Measurements from ENCODE around the gene SLC22A3. TPM values are rescaled to one million over a fixed set of nuclear protein-coding genes. Genes with fewer than 3 reads are reported as not detected.
A peak's percentile ranks its signal among the peaks of the same experiment; 100 is the strongest.
"Not testable (repeated sequence)": the region's sequence is repeated elsewhere in the genome, so short reads cannot be mapped to it uniquely, and the experiment has no call there.

SLC22A3 gene
- total RNA-seq (2022) (0.09 and 0.20 TPM in 2 replicates), Bru-seq, nascent RNA (percentile 17 among the genes with signal in this experiment), BruChase-seq, experiment 1, labeled RNA remaining after a 6-hour chase (percentile 22 among the genes with signal in this experiment), BruChase-seq, experiment 2, labeled RNA remaining after a 2-hour chase (percentile 15 among the genes with signal in this experiment)
- long read RNA-seq, result 0 reads

- ChIA-PET CTCF (no interaction called here), POLR2A (no interaction called here)
- H3K27me3 Mint-ChIP-seq (ENCODE audit: insufficient read depth, unreplicated experiment), result no peaks in the 10 kb centered on the region
- no peak for DNase-seq (ENCODE audit: unreplicated experiment)
- no peaks in the 10 kb centered on the region for H3K36me3 Mint-ChIP-seq (ENCODE audit: insufficient read depth, unreplicated experiment)
- no peak within 1 kb of the TSS for H3K27ac Mint-ChIP-seq (ENCODE audit: low read depth, unreplicated experiment)
- intact Hi-C loops (cut with micrococcal nuclease), result no loop called here
- TF ChIP-seq CTCF (IDR thresholded peaks at IDR 0.05; ENCODE audit: unreplicated experiment), result no peak
- BruUV-seq (replicated peaks), result no TSS peak
- peak within 1 kb of the TSS; percentile 26 for H3K4me3 Mint-ChIP-seq (ENCODE audit: unreplicated experiment)
- H3K9me3 Mint-ChIP-seq (ENCODE audit: unreplicated experiment), result no peaks in the 10 kb centered on the region
- no peaks in the 10 kb centered on the region for H3K4me1 Mint-ChIP-seq (ENCODE audit: insufficient read depth, unreplicated experiment)
Observed at GRCh38 chr6:160348223-160349019, at the start of gene SLC22A3. Gene SLC22A3 (plus strand): TSS chr6:160348378. CDS start chr6:160348420, 42 bp downstream.

- Mint-ChIP-seq H3K27ac (ENCODE audit: low read depth, unreplicated experiment) (peak overlapping the region; percentile 64), H3K36me3 (ENCODE audit: insufficient read depth, unreplicated experiment) (peaks cover 7% of the 10 kb centered on the region), H3K9me3 (ENCODE audit: unreplicated experiment) (peaks cover 7% of the 10 kb centered on the region), H3K4me1 (ENCODE audit: insufficient read depth, unreplicated experiment) (peaks cover 26% of the 10 kb centered on the region), H3K27me3 (ENCODE audit: insufficient read depth, unreplicated experiment) (no peaks in the 10 kb centered on the region), H3K4me3 (ENCODE audit: unreplicated experiment) (peak overlapping the region; percentile 61)
- ChIA-PET CTCF (no interaction called here), POLR2A (interaction anchor here (1.0 kb wide), 1 partner anchor 156 kb away, joined by 3 read pairs; no protein-coding TSS in a partner anchor)
- no peak for DNase-seq (ENCODE audit: unreplicated experiment)
- intact Hi-C loops (cut with micrococcal nuclease), result no loop called here
- TF ChIP-seq CTCF (IDR thresholded peaks at IDR 0.05; ENCODE audit: unreplicated experiment), result no peak
- no TSS peak for BruUV-seq (replicated peaks)
Observed at GRCh38 chr6:160299559-160299958, 48.6 kb upstream of the SLC22A3 start.

- DNase-seq (ENCODE audit: unreplicated experiment), result peak; percentile 88
- Mint-ChIP-seq H3K4me3 (ENCODE audit: unreplicated experiment) (peak overlapping the region; percentile 61), H3K36me3 (ENCODE audit: insufficient read depth, unreplicated experiment) (peaks cover 7% of the 10 kb centered on the region), H3K27ac (ENCODE audit: low read depth, unreplicated experiment) (peak overlapping the region; percentile 64), H3K9me3 (ENCODE audit: unreplicated experiment) (peaks cover 13% of the 10 kb centered on the region), H3K27me3 (ENCODE audit: insufficient read depth, unreplicated experiment) (no peaks in the 10 kb centered on the region), H3K4me1 (ENCODE audit: insufficient read depth, unreplicated experiment) (peaks cover 26% of the 10 kb centered on the region)
- ChIA-PET CTCF (no interaction called here), POLR2A (interaction anchor here (1.0 kb wide), 1 partner anchor 155 kb away, joined by 3 read pairs; no protein-coding TSS in a partner anchor)
- intact Hi-C loops (cut with micrococcal nuclease), result no loop called here
- BruUV-seq (replicated peaks), result no TSS peak
- no peak for TF ChIP-seq CTCF (IDR thresholded peaks at IDR 0.05; ENCODE audit: unreplicated experiment)
Observed at GRCh38 chr6:160300076-160300695, 48.0 kb upstream of the SLC22A3 start.

GRCh38 chr6:160301339-160301738, 46.8 kb upstream of the SLC22A3 start:
- intact Hi-C loops (cut with micrococcal nuclease), result no loop called here
- BruUV-seq (replicated peaks), result no TSS peak
- peaks cover 26% of the 10 kb centered on the region for H3K4me1 Mint-ChIP-seq (ENCODE audit: insufficient read depth, unreplicated experiment)

GRCh38 chr6:160302431-160303082, 45.6 kb upstream of the SLC22A3 start:
- H3K27me3 Mint-ChIP-seq (ENCODE audit: insufficient read depth, unreplicated experiment); POLR2A ChIA-PET; H3K36me3 Mint-ChIP-seq (ENCODE audit: insufficient read depth, unreplicated experiment); intact Hi-C loops (cut with micrococcal nuclease); H3K4me3 Mint-ChIP-seq (ENCODE audit: unreplicated experiment); H3K27ac Mint-ChIP-seq (ENCODE audit: low read depth, unreplicated experiment); DNase-seq (ENCODE audit: unreplicated experiment); BruUV-seq (replicated peaks): not testable (repeated sequence)
- peaks cover 13% of the 10 kb centered on the region for H3K9me3 Mint-ChIP-seq (ENCODE audit: unreplicated experiment)
- CTCF ChIA-PET, result interaction anchor here (0.6 to 1.0 kb wide), 2 partner anchors 10 to 81 kb away, joined by 3 read pairs; no protein-coding TSS in a partner anchor
- H3K4me1 Mint-ChIP-seq (ENCODE audit: insufficient read depth, unreplicated experiment), result peaks cover 26% of the 10 kb centered on the region

More at GRCh38 chr6:160301339-160301738, 46.8 kb upstream of the SLC22A3 start:
- Mint-ChIP-seq H3K27me3 (ENCODE audit: insufficient read depth, unreplicated experiment) (no peaks in the 10 kb centered on the region), H3K4me3 (ENCODE audit: unreplicated experiment) (no peak overlapping the region), H3K27ac (ENCODE audit: low read depth, unreplicated experiment) (no peak overlapping the region), H3K36me3 (ENCODE audit: insufficient read depth, unreplicated experiment) (peaks cover 7% of the 10 kb centered on the region), H3K9me3 (ENCODE audit: unreplicated experiment) (peaks cover 13% of the 10 kb centered on the region)
- ChIA-PET CTCF (no interaction called here), POLR2A (interaction anchor here (0.9 kb wide), 1 partner anchor 77 kb away, joined by 3 read pairs; no protein-coding TSS in a partner anchor)
- DNase-seq (ENCODE audit: unreplicated experiment), result no peak
- no peak for TF ChIP-seq CTCF (IDR thresholded peaks at IDR 0.05; ENCODE audit: unreplicated experiment)

All from MCF 10A (cell line).